Smooth muscle cell (in vitro differentiated cells): ENCODE data around the gene CAPN14. TPM values are rescaled to one million over a fixed set of nuclear protein-coding genes. Genes with fewer than 3 reads are reported as not detected.

Experiments used
- DNase-seq: peaks from one replicate; lab custom pipeline; 2025; ENCODE audit not compliant: unreplicated experiment; lab: John Stamatoyannopoulos, UW
- H2AFZ ChIP-seq: fragments of 200-600 bp; sonication (generic); 2 replicates; pipeline ENCODE4 v1.6.0; 2016; ENCODE audit warnings: antibody characterized with exemption, low read depth, mild to moderate bottlenecking
- H3F3A ChIP-seq: fragments of 200-600 bp; sonication (generic); 2 replicates; pipeline ENCODE4 v1.6.0; 2017; ENCODE audit warnings: antibody characterized with exemption, low read depth
- H3K27ac ChIP-seq: fragments of 200-600 bp; sonication (generic); 2 replicates; pipeline ENCODE4 v1.5.1; 2016; ENCODE audit warnings: low read depth, mild to moderate bottlenecking
- H3K27me3 ChIP-seq: fragments of 200-600 bp; sonication (generic); 2 replicates; pipeline ENCODE4 v1.6.1; 2016; ENCODE audit warnings: low read depth, mild to moderate bottlenecking
- H3K36me3 ChIP-seq: fragments of 200-600 bp; sonication (generic); 2 replicates; pipeline ENCODE4 v1.5.1; 2016; ENCODE audit warnings: low read depth
- H3K4me1 ChIP-seq: fragments of 200-600 bp; sonication (generic); 2 replicates; pipeline ENCODE4 v1.5.1; 2016; ENCODE audit warnings: low read depth
- H3K4me2 ChIP-seq: fragments of 200-600 bp; sonication (generic); 2 replicates; pipeline ENCODE4 v1.6.0; 2016; ENCODE audit warnings: mild to moderate bottlenecking
- H3K4me3 ChIP-seq: fragments of 200-600 bp; sonication (generic); 2 replicates; pipeline ENCODE4 v1.5.1; 2016; ENCODE audit warnings: mild to moderate bottlenecking
- H3K79me2 ChIP-seq: fragments of 200-600 bp; sonication (generic); 2 replicates; pipeline ENCODE4 v1.6.0; 2016; ENCODE audit warnings: low read depth, mild to moderate bottlenecking
- H3K9ac ChIP-seq: fragments of 200-600 bp; sonication (generic); 2 replicates; pipeline ENCODE4 v1.6.0; 2016; ENCODE audit warnings: low read depth
- H3K9me3 ChIP-seq: fragments of 200-600 bp; sonication (generic); replicated peaks from 2 replicates; pipeline ENCODE4 v1.5.1; 2016; ENCODE audit warnings: low read depth
- H4K20me1 ChIP-seq: fragments of 200-600 bp; sonication (generic); 2 replicates; pipeline ENCODE4 v1.6.0; 2016; ENCODE audit warnings: low read depth
- CTCF ChIP-seq: fragments of 200-600 bp; sonication (generic); IDR thresholded peaks from 2 replicates; pipeline ENCODE4 v1.5.1; 2017; ENCODE audit warnings: borderline replicate concordance, mild to moderate bottlenecking, antibody characterized with exemption; ENCODE audit not compliant: insufficient read depth, poor library complexity, severe bottlenecking
- WGBS: methylation state at CpG from one replicate; pipeline ENCODE4 v1.1.7; 2016; ENCODE audit warnings: low lambda C conversion rate; 5-methylcytosine and 5-hydroxymethylcytosine counted together
- polyA plus RNA-seq: library from polyadenylated mRNA; unstranded; fragments of >200 nt; fragmentation: Nextera tagmentation; extraction: Ambion mirVana; gene quantifications from 2 replicates; pipeline ENCODE4 v1.2.1, GENCODE V29; 2016
- total RNA-seq: library from RNA; depleted of rRNA; stranded (reverse); fragments of >200 nt; gene quantifications from 2 replicates; pipeline ENCODE4 v1.2.3, GENCODE V29; 2014

CAPN14 gene
- total and polyA plus RNA-seq, 2 experiments from 2014 or later, result 0.13 to 0.55 TPM

DNA sequence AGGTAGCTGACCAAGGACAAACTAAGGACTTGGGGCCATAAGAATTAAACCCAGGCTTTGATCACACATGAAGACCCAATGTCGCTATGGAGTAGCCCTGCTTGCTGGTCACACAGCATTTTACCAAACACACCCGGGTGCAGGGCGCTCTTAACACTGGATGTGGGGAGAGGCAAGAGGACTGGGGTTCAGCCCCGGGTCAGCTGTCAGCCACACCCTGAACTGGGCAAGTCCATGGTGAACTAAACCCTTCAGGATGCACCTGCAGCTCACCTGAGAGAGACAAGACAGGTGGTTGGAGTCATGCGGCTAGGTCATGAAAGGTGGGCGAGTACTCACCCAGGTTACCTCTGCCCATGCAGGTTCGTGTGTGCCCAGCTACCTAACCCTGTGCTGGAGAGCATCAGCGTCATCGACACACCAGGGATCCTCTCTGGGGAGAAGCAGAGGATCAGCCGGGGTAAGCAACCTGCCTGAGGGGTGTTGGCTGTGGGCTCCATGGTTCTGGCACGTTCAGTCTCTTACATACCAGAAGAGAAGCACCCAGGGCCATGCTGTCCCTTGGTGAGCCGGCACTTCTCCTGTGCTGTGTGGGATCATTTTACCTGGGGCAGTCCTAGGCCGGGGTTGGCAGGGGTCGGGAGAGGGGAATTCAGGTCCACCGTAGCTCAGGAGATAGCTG lies 31.8 kb upstream of the CAPN14 start:
- H3K9me3 ChIP-seq, result no peaks in the 10 kb centered on the region
- no peak overlapping the region for H3K27ac ChIP-seq
- H3K4me3 ChIP-seq, result no peak overlapping the region
- no peaks in the 10 kb centered on the region for H3K36me3 ChIP-seq
- H3K27me3 ChIP-seq, result no peaks in the 10 kb centered on the region
- H3K4me1 ChIP-seq, result no peaks in the 10 kb centered on the region
- no peak for DNase-seq
- H4K20me1 ChIP-seq, result peaks cover 19% of the 10 kb centered on the region
- no peak overlapping the region for H2AFZ ChIP-seq
- H3K4me2 ChIP-seq, result no peak overlapping the region
- H3K9ac ChIP-seq, result no peak overlapping the region
- 96% methylated on average over 15 of the region's 15 CpGs for WGBS
- H3F3A ChIP-seq, result no peaks in the 10 kb centered on the region
- no peaks in the 10 kb centered on the region for H3K79me2 ChIP-seq
- TF ChIP-seq CTCF, result no peak

- H3K79me2 ChIP-seq, result no peaks in the 10 kb centered on the region
- H3K9me3 ChIP-seq, result no peaks in the 10 kb centered on the region
- no peaks in the 10 kb centered on the region for H3K27me3 ChIP-seq
- no peaks in the 10 kb centered on the region for H3K36me3 ChIP-seq
- no peak overlapping the region for H3K27ac ChIP-seq
- H4K20me1 ChIP-seq, result peaks cover 24% of the 10 kb centered on the region
- H3K9ac ChIP-seq, result no peak overlapping the region
- H2AFZ ChIP-seq, result no peak overlapping the region
- H3K4me2 ChIP-seq, result no peak overlapping the region
- H3K4me3 ChIP-seq, result no peak overlapping the region
- H3K4me1 ChIP-seq, result no peaks in the 10 kb centered on the region
- no peaks in the 10 kb centered on the region for H3F3A ChIP-seq
- DNase-seq, result no peak
- 95% methylated on average over 3 of the region's 3 CpGs for WGBS
- no peak for TF ChIP-seq CTCF
Measured at GRCh38 chr2:31248139-31248538, 30.8 kb upstream of the CAPN14 start.

DNA sequence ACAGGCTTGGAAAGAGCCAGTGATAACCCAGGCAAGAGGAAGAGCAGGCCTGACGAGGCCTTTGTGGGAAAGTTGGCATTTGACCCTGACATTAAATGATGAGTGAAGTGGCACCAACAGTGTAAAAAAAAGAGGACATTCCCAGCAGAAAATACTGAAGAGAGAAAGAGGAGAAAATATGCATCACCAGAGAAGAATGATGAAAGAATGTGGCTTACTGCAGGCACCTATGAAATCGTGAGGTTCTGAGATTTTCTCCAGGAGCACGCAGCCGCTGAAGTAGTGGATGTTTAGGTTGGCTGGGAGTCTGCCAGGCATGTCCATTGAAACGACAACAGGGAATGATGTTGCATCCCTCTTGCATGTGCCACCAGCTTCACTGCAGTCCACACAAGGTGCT lies 30.4 kb upstream of the CAPN14 start:
- Histone ChIP-seq H3K27me3 (no peaks in the 10 kb centered on the region), H3F3A (no peaks in the 10 kb centered on the region), H4K20me1 (peaks cover 26% of the 10 kb centered on the region), H3K27ac (no peak overlapping the region), H3K9ac (no peak overlapping the region), H3K36me3 (no peaks in the 10 kb centered on the region), H3K4me1 (no peaks in the 10 kb centered on the region), H3K9me3 (no peaks in the 10 kb centered on the region), H3K4me2 (no peak overlapping the region), H2AFZ (no peak overlapping the region), H3K4me3 (no peak overlapping the region), H3K79me2 (no peaks in the 10 kb centered on the region)
- TF ChIP-seq CTCF, result no peak
- no peak for DNase-seq
- WGBS, result 75% methylated on average over 5 of the region's 5 CpGs
